Transverse colon (tissue), 4 donors: ENCODE measurements around the gene LRBA. TPM values are rescaled to one million over a fixed set of nuclear protein-coding genes. Genes with fewer than 3 reads are reported as not detected.
A peak's percentile ranks its signal among the peaks of the same experiment; 100 is the strongest.

ENCODE experiments used
- DNase-seq: peaks from one replicate; pipeline ENCODE4 v3.0.0-alpha.2; 2019
- H3K27ac ChIP-seq, 4 donors: fragments of 200-600 bp; sonication (generic); 2 replicates each; pipeline ENCODE4 v1.5.1; 2016 to 2018; ENCODE audit warnings: inconsistent platforms in 4 of 4
- H3K27me3 ChIP-seq: fragments of 200-600 bp; sonication (generic); 2 replicates; pipeline ENCODE4 v1.5.1; 2017; ENCODE audit warnings: inconsistent platforms
- H3K36me3 ChIP-seq, 4 donors: fragments of 200-600 bp; sonication (generic); 2 replicates each; pipeline ENCODE4 v1.5.1; 2017 to 2019; ENCODE audit warnings: inconsistent platforms in 4 of 4
- H3K4me1 ChIP-seq, 4 donors: fragments of 200-600 bp; sonication (generic); 2 replicates each; pipeline ENCODE4 v1.5.1; 2017 to 2020; ENCODE audit warnings: inconsistent platforms in 4 of 4
- H3K4me3 ChIP-seq, 4 donors: fragments of 200-600 bp; sonication (generic); 1 replicate in 1 of 4; 2 replicates in 3 of 4; pipeline versions ENCODE4 v1.5.1 to v1.6.1; 2017 to 2019; ENCODE audit warnings: inconsistent platforms in 4 of 4
- H3K9me3 ChIP-seq, 2 donors: fragments of 200-600 bp; sonication (generic); 2 replicates each; pipeline ENCODE4 v1.5.1; 2017 to 2019; ENCODE audit warnings: inconsistent platforms in 2 of 2
- EP300 ChIP-seq: sonication (generic); formaldehyde crosslinking; IDR thresholded peaks from one replicate; pipeline ENCODE4 v1.6.1; 2017; ENCODE audit warnings: antibody characterized with exemption, low read depth
- POLR2A ChIP-seq: fragments of 450-650 bp; IDR thresholded peaks from one replicate; pipeline ENCODE4 v1.6.1; 2016; ENCODE audit warnings: antibody characterized with exemption, mild to moderate bottlenecking, moderate library complexity
- POLR2AphosphoS5 ChIP-seq, 3 donors: sonication (generic); formaldehyde crosslinking; IDR thresholded peaks; one replicate each; pipeline ENCODE4 v1.6.1; 2016; ENCODE audit warnings: antibody characterized with exemption in 3 of 3
- WGBS, 2 donors: methylation state at CpG; one replicate each; pipeline ENCODE4 v1.1.5; 2018; ENCODE audit warnings: low coverage in 1 of 2; 5-methylcytosine and 5-hydroxymethylcytosine counted together
- in situ Hi-C, 4 donors: fragments of 200-750 bp; cut with MboI; loops; one replicate each; pipeline versions ENCODE4 v1.15.0 to v1.15.1; 2017; ENCODE audit warnings: low sequenced_read_pairs in 3 of 4, low pct_ligation_motif_present in 1 of 4, low pct_unique_long_range_greater_than_20kb in 1 of 4
- intact Hi-C: fragments of 100-400 bp; cut with DNase I; formaldehyde crosslinking; loops from one replicate; pipeline ENCODE4 v1.15.1; 2023; ENCODE audit warnings: low total_unique reads
- total RNA-seq, 4 donors: library from RNA; depleted of rRNA; stranded (reverse); fragments of >200 nt; gene quantifications; one replicate each; pipeline ENCODE4 v1.1.0, GENCODE V29; 2016
- TF ChIP-seq, protein P1 (sequence below), 5 experiments: fragments of 200-600 bp in 3 of 5; fragments of 450-650 bp in 2 of 5; sonication (generic) in 3 of 5; IDR thresholded peaks; 1 replicate in 2 of 5; 2 replicates in 3 of 5; pipeline ENCODE4 v1.5.1; 2016 to 2017; ENCODE audit warnings: antibody characterized with exemption in 5 of 5, inconsistent platforms in 3 of 5, mild to moderate bottlenecking in 2 of 5, moderate library complexity in 1 of 5

Gene LRBA
- total RNA-seq, 4 donors from 2014 or later, result 82.7 to 125 (median 112) TPM

DNA sequence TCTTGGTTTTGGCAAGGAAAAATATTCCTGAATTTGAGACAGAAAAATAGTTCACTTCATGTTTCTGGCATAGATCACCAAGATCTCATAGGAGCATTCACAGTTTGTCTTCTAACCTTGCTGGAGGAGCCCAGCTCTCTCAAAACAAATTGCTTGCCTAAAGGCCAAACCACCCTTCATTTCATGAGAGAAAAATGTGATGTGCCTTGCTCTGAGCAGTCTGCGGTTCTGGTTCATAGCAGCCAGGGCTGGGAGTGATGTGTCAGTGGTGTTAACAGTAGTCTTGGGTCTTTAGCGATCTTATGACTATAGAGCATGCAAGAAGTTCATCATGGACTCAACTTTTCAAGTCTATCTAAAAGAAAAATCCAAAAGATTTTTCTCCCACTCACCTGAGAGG lies 753.5 kb downstream of the LRBA start:
- Histone ChIP-seq H3K27me3 (no peaks in the 10 kb centered on the region), H3K27ac (no peak overlapping the region), H3K9me3 (no peaks in the 10 kb centered on the region), H3K4me3 (no peak overlapping the region), H3K36me3 (peaks cover 0 to 4% (median under 1%) of the 10 kb centered on the region in 4 donors), H3K4me1 (peaks cover 0 to 29% (median 8%) of the 10 kb centered on the region in 4 donors)
- in situ Hi-C loops (no loop called here), intact Hi-C loops (no loop called here)
- TF ChIP-seq, protein P1, sequence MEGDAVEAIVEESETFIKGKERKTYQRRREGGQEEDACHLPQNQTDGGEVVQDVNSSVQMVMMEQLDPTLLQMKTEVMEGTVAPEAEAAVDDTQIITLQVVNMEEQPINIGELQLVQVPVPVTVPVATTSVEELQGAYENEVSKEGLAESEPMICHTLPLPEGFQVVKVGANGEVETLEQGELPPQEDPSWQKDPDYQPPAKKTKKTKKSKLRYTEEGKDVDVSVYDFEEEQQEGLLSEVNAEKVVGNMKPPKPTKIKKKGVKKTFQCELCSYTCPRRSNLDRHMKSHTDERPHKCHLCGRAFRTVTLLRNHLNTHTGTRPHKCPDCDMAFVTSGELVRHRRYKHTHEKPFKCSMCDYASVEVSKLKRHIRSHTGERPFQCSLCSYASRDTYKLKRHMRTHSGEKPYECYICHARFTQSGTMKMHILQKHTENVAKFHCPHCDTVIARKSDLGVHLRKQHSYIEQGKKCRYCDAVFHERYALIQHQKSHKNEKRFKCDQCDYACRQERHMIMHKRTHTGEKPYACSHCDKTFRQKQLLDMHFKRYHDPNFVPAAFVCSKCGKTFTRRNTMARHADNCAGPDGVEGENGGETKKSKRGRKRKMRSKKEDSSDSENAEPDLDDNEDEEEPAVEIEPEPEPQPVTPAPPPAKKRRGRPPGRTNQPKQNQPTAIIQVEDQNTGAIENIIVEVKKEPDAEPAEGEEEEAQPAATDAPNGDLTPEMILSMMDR (IDR thresholded peaks at IDR 0.05), result no peak
- TF ChIP-seq POLR2A (no peak), POLR2AphosphoS5 (IDR thresholded peaks at IDR 0.05) (no peak), EP300 (no peak)
- WGBS, 2 donors, result 93 to 100% methylated on average over 1 to 2 of the region's 2 CpGs
- no peak for DNase-seq

DNA sequence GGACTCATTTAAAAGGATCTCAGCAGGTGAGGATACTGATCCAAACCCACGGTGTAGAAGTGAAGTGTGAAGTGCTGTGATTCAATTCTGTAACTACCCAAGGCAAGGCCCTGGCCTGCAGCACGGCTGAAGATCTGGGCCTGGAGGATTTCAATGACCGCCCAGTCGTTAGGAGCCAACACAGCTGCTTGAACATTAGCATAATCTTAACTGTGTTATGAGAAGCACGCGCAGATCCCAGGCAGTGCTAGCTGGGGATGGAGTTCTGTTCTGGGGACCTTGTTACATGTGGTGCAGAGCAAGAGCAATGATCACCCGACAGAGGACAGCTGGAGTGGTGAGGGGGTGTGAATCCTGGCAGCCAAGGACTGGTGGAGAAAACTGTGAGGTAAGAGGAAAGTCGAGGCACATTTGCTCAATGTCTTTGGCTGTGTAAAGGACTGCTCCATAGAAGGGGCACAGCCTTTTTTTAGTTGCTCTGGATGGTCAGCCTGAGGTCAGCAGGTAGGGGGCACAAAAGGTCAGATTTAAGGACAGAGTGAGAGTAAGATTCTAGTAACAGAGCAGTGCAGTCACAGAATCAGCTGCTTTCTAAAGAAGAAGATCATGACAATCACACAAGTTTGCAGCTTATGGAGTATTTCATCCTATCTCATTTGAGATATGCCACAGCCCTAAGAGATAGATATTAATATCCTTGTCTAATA lies 755.1 kb downstream of the LRBA start:
- Histone ChIP-seq H3K9me3 (no peaks in the 10 kb centered on the region), H3K27ac (peak overlapping the region in 1 of 4 donors; percentile 4), H3K4me1 (peaks cover 11 to 45% (median 23%) of the 10 kb centered on the region in 4 donors), H3K4me3 (no peak overlapping the region), H3K27me3 (no peaks in the 10 kb centered on the region), H3K36me3 (peaks cover 0 to 2% (median 0%) of the 10 kb centered on the region in 4 donors)
- TF ChIP-seq EP300 (no peak), POLR2A (no peak), POLR2AphosphoS5 (IDR thresholded peaks at IDR 0.05) (no peak)
- TF ChIP-seq, protein P1 (IDR thresholded peaks at IDR 0.05), result no peak
- DNase-seq, result no peak
- intact Hi-C loops (no loop called here), in situ Hi-C loops (no loop called here)
- 60 to 78% methylated on average over 1 to 8 of the region's 8 CpGs for WGBS, 2 donors

DNA sequence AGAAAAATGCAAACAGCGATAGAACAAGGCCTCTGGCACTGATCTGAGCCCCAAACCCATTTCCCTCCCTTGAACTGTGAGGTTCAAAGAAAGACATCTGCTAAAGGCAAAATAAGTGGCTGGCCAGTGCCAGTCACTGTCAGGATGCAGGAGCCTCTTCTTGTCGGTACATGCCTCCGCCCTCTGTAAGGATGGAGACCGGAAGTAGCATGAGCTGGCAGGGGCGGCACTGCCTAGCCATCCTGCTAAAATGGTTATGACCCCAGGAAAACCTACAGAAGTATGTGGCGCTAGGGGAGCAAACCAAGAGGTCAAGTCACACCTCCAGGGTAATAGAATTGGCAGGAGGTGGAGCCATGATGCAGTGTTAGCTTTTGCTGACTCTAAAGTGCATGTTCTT lies 756.5 kb downstream of the LRBA start:
- Histone ChIP-seq H3K9me3 (no peaks in the 10 kb centered on the region), H3K4me3 (no peak overlapping the region), H3K27ac (peak overlapping the region in 2 of 4 donors; percentile 14 to 20), H3K27me3 (no peaks in the 10 kb centered on the region), H3K4me1 (peaks cover 11 to 47% (median 25%) of the 10 kb centered on the region in 4 donors), H3K36me3 (no peaks in the 10 kb centered on the region)
- 85 to 100% methylated on average over 4 to 6 of the region's 6 CpGs for WGBS, 2 donors
- in situ Hi-C loops, result no loop called here
- TF ChIP-seq POLR2A, result no peak
- no peak for TF ChIP-seq POLR2AphosphoS5 (IDR thresholded peaks at IDR 0.05)
- TF ChIP-seq, protein P1 (IDR thresholded peaks at IDR 0.05), result no peak
- no peak for TF ChIP-seq EP300
- intact Hi-C loops, result no loop called here
- no peak for DNase-seq

DNA sequence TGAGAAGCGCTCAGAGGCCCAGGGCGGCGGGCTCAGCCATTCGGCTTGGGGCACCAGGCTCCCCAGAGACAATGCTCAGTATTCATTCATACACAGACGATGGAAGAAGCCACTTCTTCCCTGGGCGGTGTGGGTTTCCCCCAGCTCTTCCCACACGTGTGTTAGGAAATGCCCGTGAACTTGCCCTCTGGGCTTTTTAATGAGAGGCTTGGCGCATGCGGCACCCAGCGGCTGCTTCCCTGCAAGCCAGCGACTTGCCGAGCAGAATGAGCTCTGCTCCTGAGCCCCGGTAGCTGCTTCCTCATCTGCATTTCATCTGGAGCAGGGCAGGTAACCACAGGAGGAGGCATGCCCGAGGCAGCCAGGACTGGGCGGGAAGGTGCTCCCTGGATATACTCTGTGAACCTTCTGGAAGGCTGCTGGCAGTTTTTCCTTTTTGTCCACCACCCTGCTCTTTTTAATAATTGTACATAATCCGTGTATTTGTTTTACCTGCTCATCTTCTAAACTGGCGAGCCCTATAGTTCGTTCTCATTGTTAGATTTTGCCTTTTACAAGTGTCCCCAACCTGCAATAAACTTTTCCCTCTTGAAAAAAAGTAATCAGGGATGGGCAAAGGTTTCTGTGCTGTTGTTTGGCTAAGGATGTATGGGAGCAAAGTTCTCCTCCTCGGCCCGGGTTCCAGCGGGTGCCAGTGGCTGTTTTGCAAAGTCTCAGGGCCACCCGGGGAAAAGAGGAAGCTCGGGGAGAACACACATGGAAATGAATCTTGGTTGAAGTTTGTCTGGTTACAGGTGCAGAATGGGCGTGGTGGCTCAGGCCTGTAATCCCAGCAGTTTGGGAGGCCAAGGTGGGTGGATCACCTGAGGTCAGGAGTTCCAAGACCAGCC lies 758.0 kb downstream of the LRBA start:
- TF ChIP-seq, protein P1 (IDR thresholded peaks at IDR 0.05), result no peak
- no peak for TF ChIP-seq EP300
- no peak for TF ChIP-seq POLR2AphosphoS5 (IDR thresholded peaks at IDR 0.05)
- TF ChIP-seq POLR2A, result no peak
- Histone ChIP-seq H3K27me3 (no peaks in the 10 kb centered on the region), H3K9me3 (no peaks in the 10 kb centered on the region), H3K4me1 (peaks cover 11 to 47% (median 25%) of the 10 kb centered on the region in 4 donors), H3K27ac (peak overlapping the region; percentile 79 to 87 (median 82)), H3K36me3 (no peaks in the 10 kb centered on the region), H3K4me3 (no peak overlapping the region)
- intact Hi-C loops, result no loop called here
- WGBS, 2 donors, result 60 to 64% methylated on average over 8 to 25 of the region's 25 CpGs
- in situ Hi-C loops, result no loop called here
- DNase-seq, result peak; percentile 76
